GM10248 (cell line): ENCODE measurements around the gene SDK1.

Experiments used
- CTCF ChIA-PET: fragments of 300-600 bp; sonication (Branson Sonifier 250); formaldehyde crosslinking; extraction: SDS; loops from one replicate; lab custom pipeline; 2021; ENCODE audit warnings: antibody characterized with exemption; lab: Yijun Ruan, JAX
- POLR2A ChIA-PET: fragments of 350-650 bp; sonication (Branson Sonifier 250); formaldehyde crosslinking; extraction: SDS; loops from one replicate; lab custom pipeline; 2020; ENCODE audit warnings: antibody characterized with exemption; lab: Yijun Ruan, JAX
- DNase-seq: peaks from one replicate; pipeline ENCODE4 v3.0.0; 2012; ENCODE audit errors: extremely low spot score
- CTCF ChIP-seq: IDR thresholded peaks from 2 replicates; pipeline ENCODE4 v1.5.1; 2012; ENCODE audit warnings: mild to moderate bottlenecking, low read depth; ENCODE audit errors: extremely low read depth, missing control alignments, control extremely low read depth

SDK1 gene

GRCh38 chr7:3588341-3588740, 287.3 kb downstream of the SDK1 start:
- ChIA-PET POLR2A (no interaction called here), CTCF (interaction anchor here (1.0 to 1.4 kb wide), 2 partner anchors 11 to 44 kb away, joined by 3 read pairs; no protein-coding TSS in a partner anchor)
- TF ChIP-seq CTCF: no peak
- no peak for DNase-seq

- TF ChIP-seq CTCF: no peak
- DNase-seq: no peak
- POLR2A ChIA-PET: no interaction called here
- CTCF ChIA-PET: no interaction called here
These were observed 288.7 kb downstream of the SDK1 start for GRCh38 chr7:3589752-3590151.

- no peak for DNase-seq
- ChIA-PET POLR2A (no interaction called here), CTCF (no interaction called here)
- no peak for TF ChIP-seq CTCF
These were observed 290.2 kb downstream of the SDK1 start for GRCh38 chr7:3591219-3591618.

GRCh38 chr7:3591944-3592343, 290.9 kb downstream of the SDK1 start:
- no peak for DNase-seq
- CTCF ChIA-PET: no interaction called here
- POLR2A ChIA-PET: no interaction called here
- no peak for TF ChIP-seq CTCF

GRCh38 chr7:3592401-3593134, 291.5 kb downstream of the SDK1 start:
- DNase-seq: no peak
- CTCF ChIA-PET: no interaction called here
- TF ChIP-seq CTCF: no peak
- POLR2A ChIA-PET: interaction anchor here (0.5 kb wide), 1 partner anchor 10 kb away, joined by 4 read pairs; no protein-coding TSS in a partner anchor

GRCh38 chr7:3594901-3595300, 293.8 kb downstream of the SDK1 start:
- ChIA-PET CTCF (no interaction called here), POLR2A (no interaction called here)
- DNase-seq: no peak
- no peak for TF ChIP-seq CTCF
